ENCODE results near the gene EFCAB6. TPM values are rescaled to one million over a fixed set of nuclear protein-coding genes. Genes with fewer than 3 reads are reported as not detected.

The EFCAB6 gene
- total and polyA plus RNA-seq, 9 of the 15 experiments (the other 6 are each of a cell fraction or from before 2014, with no cell fraction given) = 0.06 TPM; not detected in 8

- Histone ChIP-seq H3K9ac (ENCODE audit: insufficient read depth in 1 of 2, low read depth in 2 of 2, low read length in 2 of 2) (no peak overlapping the region), H3K4me3 (no peak overlapping the region), H3K79me2 (ENCODE audit: control insufficient read depth, insufficient read depth, low read length) (no peaks in the 10 kb centered on the region), H3K9me3 (replicated peaks; ENCODE audit: control insufficient read depth, insufficient read depth, low read depth, low read length) (no peaks in the 10 kb centered on the region), H3K27ac (ENCODE audit: extremely low read depth, low read depth, low read length) (no peak overlapping the region), H2AFZ (ENCODE audit: low read depth, low read length) (no peak overlapping the region), H3K36me3 (ENCODE audit: control insufficient read depth, insufficient read depth, low read length) (no peaks in the 10 kb centered on the region), H3K27me3 (ENCODE audit: control insufficient read depth in 2 of 2, insufficient read depth in 2 of 2, low read length in 2 of 2) (peaks cover 0 to 18% of the 10 kb centered on the region in 2 experiments; a peak in 2 of 5 replicates), H3K4me1 (replicated peaks in 1 of 2; ENCODE audit: control insufficient read depth in 2 of 2, insufficient read depth in 2 of 2, low read length in 2 of 2) (no peaks in the 10 kb centered on the region), H3K4me2 (ENCODE audit: insufficient read depth, low read length) (no peak overlapping the region), H4K20me1 (replicated peaks; ENCODE audit: control insufficient read depth, insufficient read depth, low read length) (no peaks in the 10 kb centered on the region), H3K9me1 (ENCODE audit: control insufficient read depth, insufficient read depth, low read length) (no peaks in the 10 kb centered on the region)
- 14% methylated on average over 8 of the region's 10 CpGs for WGBS (ENCODE audit: insufficient coverage, low coverage, missing lambda C conversion rate)
- intact Hi-C loops (cut with micrococcal nuclease) (no loop called here), in situ Hi-C loops (cut with MboI) (no loop called here)
- BruUV-seq (replicated peaks) = no TSS peak
- ChIA-PET CTCF (ENCODE audit: low intra/inter-chr PET ratio) (no interaction called here), POLR2A (interaction anchor here (0.5 kb wide), 1 partner anchor 32 kb away, joined by 3 read pairs; no protein-coding TSS in a partner anchor)
- FAIRE-seq (no peak), ATAC-seq (no peak), DNase-seq (ENCODE audit: extremely low read depth in 1 of 4, low spot score in 3 of 4) (no peak)
- TF ChIP-seq ZNF133 (CRISPR knock-in tag; IDR thresholded peaks at IDR 0.05) (no peak), MEIS2 (IDR thresholded peaks at IDR 0.05; ENCODE audit: partially characterized antibody) (no peak), ZNF121 (CRISPR knock-in tag; conservative IDR thresholded peaks at IDR 0.05) (no peak), HNRNPLL (IDR thresholded peaks at IDR 0.05; ENCODE audit: low read depth, low read length, poor library complexity, severe bottlenecking) (no peak), NBN (IDR thresholded peaks at IDR 0.05; ENCODE audit: low read depth) (no peak), CEBPZ (IDR thresholded peaks at IDR 0.05; ENCODE audit: borderline replicate concordance, low read depth, low read length) (no peak)
Observed at GRCh38 chr22:43631846-43632245, 180.3 kb downstream of the EFCAB6 start.

All from K562 (cell line).